Sigmoid colon (tissue), 4 donors: ENCODE results near the gene HES5.

Source experiments
- POLR2A ChIP-seq, 2 donors: fragments of 450-650 bp; IDR thresholded peaks; one replicate each; pipeline ENCODE4 v1.6.1; 2016; ENCODE audit warnings: antibody characterized with exemption in 2 of 2, mild to moderate bottlenecking in 2 of 2, moderate library complexity in 2 of 2
- POLR2AphosphoS5 ChIP-seq, 4 donors: sonication (generic); formaldehyde crosslinking; IDR thresholded peaks; one replicate each; pipeline ENCODE4 v1.6.1; 2017; ENCODE audit warnings: antibody characterized with exemption in 4 of 4
- TF ChIP-seq, protein P1 (sequence below), 4 experiments: fragments of 450-650 bp in 3 of 4; fragments of 200-600 bp in 1 of 4; IDR thresholded peaks; one replicate each; pipeline ENCODE4 v1.5.1; 2016 to 2019; ENCODE audit warnings: antibody characterized with exemption in 4 of 4, mild to moderate bottlenecking in 3 of 4, moderate library complexity in 2 of 4

GRCh38 chr1:2516124-2516523 is 13.9 kb downstream of the HES5 start:
- TF ChIP-seq POLR2A (IDR thresholded peaks at IDR 0.05) (no peak), POLR2AphosphoS5 (IDR thresholded peaks at IDR 0.05) (no peak)
- TF ChIP-seq, protein P1, sequence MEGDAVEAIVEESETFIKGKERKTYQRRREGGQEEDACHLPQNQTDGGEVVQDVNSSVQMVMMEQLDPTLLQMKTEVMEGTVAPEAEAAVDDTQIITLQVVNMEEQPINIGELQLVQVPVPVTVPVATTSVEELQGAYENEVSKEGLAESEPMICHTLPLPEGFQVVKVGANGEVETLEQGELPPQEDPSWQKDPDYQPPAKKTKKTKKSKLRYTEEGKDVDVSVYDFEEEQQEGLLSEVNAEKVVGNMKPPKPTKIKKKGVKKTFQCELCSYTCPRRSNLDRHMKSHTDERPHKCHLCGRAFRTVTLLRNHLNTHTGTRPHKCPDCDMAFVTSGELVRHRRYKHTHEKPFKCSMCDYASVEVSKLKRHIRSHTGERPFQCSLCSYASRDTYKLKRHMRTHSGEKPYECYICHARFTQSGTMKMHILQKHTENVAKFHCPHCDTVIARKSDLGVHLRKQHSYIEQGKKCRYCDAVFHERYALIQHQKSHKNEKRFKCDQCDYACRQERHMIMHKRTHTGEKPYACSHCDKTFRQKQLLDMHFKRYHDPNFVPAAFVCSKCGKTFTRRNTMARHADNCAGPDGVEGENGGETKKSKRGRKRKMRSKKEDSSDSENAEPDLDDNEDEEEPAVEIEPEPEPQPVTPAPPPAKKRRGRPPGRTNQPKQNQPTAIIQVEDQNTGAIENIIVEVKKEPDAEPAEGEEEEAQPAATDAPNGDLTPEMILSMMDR (IDR thresholded peaks at IDR 0.05), result no peak
